ENCODE measurements around the gene TSFM. TPM values are rescaled to one million over a fixed set of nuclear protein-coding genes. Genes with fewer than 3 reads are reported as not detected.

TSFM gene
- total RNA-seq, 1 experiment from 2014 or later, result 31.3 TPM

- DNase-seq (ENCODE audit: low read depth), result no peak
These were observed 51.7 kb downstream of the TSFM start for GRCh38 chr12:57834086-57834876.

- no peak for DNase-seq (ENCODE audit: low read depth)
These were observed 53.0 kb downstream of the TSFM start for GRCh38 chr12:57835366-57836288.

GRCh38 chr12:57836442-57837375, 54.1 kb downstream of the TSFM start:
- DNase-seq (ENCODE audit: low read depth), result peak; percentile 56

DNA sequence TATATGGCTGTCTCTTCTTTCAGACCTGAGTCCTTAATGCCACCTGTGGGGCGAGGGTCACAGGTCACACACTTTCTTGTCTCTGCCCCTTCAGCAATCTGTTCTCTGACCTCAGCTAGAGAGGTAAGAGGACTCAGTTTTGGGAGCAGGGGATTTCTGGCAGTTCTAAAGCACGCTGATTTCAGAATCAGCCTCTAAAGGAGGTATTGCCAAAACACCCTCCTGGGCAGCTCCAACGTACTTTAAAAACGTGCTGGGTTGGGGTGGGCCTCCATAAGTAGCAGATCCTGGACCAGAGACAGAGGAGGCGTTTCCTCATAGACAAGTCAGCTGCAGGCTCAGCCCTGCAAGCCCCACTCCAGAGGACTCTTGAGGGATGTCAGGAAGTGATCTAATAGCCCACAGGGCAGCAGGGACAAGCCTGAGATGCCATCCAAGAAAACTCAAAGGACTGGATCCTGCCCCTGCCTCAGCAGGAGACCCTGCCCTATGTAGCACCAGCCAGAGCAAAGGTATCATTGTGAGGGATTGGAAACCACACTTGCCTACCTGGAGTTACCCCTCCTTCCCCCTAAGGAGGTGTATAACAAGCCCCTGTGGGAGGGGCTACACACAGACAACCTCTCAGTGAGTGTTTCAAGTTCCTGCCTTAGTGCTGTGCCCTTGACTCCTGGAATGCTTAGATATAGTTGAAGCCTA, 55.4 kb downstream of the TSFM start:
- DNase-seq (ENCODE audit: low read depth), result peak; percentile 59

DNA sequence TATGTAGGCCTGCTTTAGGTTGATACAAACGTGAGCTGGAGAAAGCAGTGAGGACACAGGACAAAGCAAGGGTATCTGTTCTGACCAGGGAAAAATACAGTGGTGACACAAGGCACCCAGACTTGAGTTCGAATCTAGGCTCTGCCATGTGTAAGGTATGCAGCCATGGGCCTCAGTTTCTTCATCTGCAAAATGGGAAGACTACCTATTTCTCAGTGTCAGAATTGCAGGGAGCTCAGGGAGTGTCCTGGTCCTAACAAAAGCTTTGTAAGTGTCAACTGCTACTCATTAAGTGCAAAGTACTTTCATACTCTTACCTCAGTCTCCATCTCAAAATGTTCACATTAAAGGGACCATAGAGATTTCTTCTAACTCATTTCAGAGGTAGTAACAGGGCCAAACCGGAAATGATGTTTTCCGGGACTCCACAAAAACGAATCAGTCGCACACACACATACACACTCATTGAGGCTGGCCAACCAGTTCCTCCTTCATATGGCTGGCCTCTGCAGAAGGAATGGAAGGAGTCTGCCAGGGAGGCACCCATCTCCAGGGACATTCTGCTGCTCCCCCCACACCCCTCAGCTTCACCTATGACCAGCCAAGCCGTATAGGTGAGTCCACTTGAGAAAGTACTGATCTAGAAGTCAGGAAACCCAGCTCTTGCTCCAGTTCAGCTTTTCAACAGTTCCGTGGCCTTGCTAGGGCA, 56.2 kb downstream of the TSFM start:
- no peak for DNase-seq (ENCODE audit: low read depth)

DNA sequence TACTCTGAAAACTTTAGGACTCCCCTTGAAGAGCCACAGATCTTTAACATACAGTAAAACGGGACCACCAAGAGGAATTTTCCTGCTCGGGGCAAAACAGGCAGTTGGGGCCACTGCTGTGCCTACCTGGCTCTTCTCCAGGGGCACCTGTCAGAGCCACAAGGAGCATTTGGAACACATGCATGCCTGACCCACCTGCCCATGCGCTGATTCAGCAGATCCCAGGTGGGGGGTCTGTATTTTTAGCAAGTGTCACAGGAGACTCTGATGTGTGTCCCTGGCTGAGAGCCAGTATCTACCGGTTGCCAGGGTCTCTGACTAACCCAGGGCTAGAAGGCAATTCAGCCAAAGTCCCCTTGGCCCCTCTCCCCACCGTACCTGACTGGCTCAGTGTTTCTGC, 57.4 kb downstream of the TSFM start:
- no peak for DNase-seq (ENCODE audit: low read depth)

DNA sequence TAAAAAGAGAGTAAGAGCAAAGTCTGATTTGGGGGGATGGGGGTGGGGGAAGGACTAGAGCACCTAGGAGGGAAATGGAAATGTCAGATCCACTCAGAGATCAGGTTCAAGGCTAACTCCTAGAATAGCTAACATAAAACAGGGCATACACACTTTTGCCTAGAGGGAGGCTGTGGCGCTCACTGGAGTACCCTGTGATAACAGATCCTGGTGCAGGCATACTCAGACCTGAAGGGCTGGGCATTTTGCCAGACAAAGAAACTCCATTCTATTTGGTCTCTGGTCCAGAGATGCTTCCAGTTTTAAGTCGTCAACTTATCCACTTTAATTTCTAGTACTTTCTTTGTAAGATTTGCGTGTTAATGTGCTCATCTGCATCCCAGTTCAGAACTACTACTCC, 58.1 kb downstream of the TSFM start:
- no peak for DNase-seq (ENCODE audit: low read depth)

- DNase-seq (ENCODE audit: low read depth), result no peak
These were observed 58.9 kb downstream of the TSFM start for GRCh38 chr12:57841445-57841844.

DNA sequence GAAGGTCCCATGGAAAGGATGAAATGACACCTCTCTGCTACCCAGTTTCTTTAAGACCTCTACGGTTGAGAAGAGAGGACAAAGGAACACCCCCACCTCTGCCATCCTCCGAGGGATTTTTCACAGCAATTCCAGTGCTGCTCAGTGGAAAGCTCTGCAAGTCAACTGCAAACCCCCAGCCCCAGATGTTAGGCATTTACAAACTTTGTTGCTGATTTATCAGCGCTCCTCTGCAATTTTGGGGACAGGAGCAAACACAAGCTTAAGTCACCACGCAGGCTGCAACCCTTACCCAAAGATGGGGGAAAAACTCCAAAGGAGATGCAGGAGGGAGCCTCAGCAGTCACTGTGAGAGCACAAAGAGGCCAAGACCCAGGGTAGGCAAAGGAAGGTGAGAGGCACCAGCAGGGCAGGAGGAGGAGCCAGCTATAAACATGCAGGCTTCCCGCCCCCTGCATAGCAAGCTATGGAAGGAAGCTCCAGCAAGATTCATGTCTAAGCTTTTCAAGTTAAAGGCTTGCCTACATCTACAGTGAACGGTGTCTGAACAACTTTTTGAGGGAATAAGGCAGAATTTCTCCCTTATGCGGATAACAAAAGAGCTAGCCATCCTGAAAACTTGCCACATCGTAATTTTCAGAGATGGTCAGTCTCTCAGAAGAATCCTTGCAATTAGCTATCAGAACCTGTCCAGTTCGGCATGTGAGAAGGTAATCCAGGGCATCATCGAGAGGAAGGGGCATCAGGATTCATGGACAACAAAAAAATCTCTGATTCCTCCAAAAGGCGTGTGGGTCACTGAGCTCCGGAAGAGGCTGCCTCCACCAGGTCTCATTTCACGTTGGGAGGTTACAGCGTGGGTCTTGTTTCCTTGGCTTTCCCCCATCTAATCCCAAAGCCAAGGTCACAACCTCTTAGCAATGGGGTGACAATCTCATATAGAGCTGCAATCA, 60.0 kb downstream of the TSFM start:
- DNase-seq (ENCODE audit: low read depth), result no peak

- peak; percentile 86 for DNase-seq (ENCODE audit: low read depth)
These were observed 62.3 kb downstream of the TSFM start for GRCh38 chr12:57844709-57845477.

DNA sequence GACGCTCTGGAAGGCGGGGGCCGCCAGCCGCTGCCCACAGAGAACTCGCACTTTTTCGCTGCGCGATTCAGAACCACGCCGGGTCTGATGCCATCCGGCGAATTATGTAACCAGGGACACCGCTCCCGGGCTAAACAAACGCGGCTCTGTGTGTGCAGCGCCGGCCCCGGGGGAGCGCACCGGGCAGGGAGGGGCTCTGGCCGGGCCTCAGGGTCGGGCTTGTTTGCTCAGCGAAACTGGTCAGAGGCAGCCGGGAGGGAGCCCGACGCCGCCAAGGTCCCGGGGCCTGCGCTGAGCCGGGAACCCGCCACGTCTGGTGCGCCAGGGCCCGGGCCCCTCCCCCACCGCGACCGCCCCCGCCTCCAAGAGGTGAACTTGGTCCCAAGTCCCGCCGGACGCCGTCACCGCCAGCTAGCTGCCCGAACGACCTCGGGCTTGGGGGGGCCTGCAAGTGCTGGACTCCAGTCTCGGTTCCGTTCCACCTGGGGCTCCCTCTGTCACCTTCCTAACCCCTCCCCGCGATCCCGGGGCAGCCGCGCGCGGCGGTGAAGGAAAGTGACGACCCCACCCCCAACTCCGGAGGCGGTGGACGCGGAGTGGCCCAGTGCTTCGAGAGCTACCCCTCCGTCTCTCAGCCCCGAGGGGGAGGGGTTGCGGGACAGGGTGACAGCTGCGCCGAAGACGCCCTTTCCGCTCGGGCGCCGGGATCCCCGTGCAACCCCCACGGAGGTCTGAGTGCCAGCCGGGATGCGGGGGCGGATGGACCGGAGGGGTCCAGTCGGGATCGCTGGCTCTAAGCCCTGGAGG, 63.1 kb downstream of the TSFM start:
- peak; percentile 61 for DNase-seq (ENCODE audit: low read depth)

DNA sequence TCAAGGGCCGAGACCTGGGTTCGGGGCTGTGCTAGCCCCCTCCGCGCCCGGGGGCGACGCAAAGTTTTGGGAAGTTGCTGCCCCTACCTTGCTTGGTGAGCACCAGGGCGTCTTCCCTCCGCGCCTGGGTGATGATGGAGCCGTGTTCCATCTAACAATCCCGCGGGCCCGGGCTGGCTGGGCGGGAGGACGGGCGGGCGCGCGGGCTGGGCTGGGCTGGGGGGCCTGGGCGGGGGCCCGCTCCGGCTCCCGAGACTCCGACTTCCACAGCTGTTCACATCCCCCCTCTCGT, 63.6 kb downstream of the TSFM start:
- DNase-seq (ENCODE audit: low read depth), result no peak

DNA sequence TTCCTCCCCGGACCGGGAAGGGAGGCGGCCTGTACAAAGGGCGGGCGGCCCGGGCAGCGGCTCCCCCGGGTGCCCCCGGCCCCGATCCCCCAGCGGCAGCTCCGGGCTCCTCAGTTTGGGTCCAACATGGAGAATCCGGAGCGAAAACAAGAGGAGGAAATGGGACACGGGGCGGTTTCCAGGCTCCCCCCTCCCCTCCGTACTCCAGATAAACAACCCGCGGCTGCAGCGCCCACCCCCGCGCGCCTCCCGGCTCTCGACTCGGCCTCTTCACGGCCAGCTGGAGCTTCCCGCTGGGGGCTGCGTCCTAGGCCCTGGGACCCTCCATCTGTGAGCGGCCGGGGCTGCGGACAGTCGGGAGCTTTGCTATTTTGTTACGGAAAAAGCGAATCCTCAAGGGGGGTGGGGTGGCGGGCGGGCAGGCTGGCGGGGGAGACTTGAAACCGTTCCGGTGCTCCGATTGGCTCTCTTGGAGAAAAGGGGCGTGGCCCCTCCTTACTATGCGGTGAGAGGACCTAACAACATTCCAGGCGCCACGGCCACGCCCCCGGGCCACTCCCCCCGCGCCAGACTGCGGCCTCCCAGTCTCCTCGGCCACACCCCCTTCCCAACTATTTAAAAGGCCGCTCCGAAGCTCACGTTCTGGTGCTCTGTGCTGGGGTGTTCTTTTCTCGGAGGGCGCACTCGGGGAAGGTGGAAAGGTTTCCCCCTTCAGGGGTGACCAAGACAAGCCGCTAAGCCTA, 64.2 kb downstream of the TSFM start, which contains the start of gene CTDSP2:
Gene CTDSP2, minus strand, starts transcription at position 153 of the 743 bp plus-strand sequence. CDS start 294 bp downstream, outside the sequence.
- DNase-seq (ENCODE audit: low read depth), result peak; percentile 97

Data from LHCN-M2 (cell line).